HepG2 (cell line): ENCODE results near the gene NXPE3. TPM values are rescaled to one million over a fixed set of nuclear protein-coding genes. Genes with fewer than 3 reads are reported as not detected.

Experiments
- AHDC1 ChIP-seq: sonication (generic); formaldehyde crosslinking; IDR thresholded peaks from 2 replicates; pipeline ENCODE4 v1.5.1; 2020; ENCODE audit warnings: mild to moderate bottlenecking, missing genetic modification reagents, borderline replicate concordance
- ARID4A ChIP-seq: sonication (generic); formaldehyde crosslinking; IDR thresholded peaks from 2 replicates; pipeline ENCODE4 v1.5.0; 2020; ENCODE audit warnings: mild to moderate bottlenecking, missing genetic modification reagents, borderline replicate concordance
- IRF2 ChIP-seq: IDR thresholded peaks from 2 replicates; pipeline ENCODE4 v1.6.1; 2018; ENCODE audit warnings: missing genetic modification reagents, missing compliant biosample characterization
- MZF1 ChIP-seq: sonication (generic); formaldehyde crosslinking; IDR thresholded peaks from 2 replicates; pipeline ENCODE4 v1.8.1; 2023; ENCODE audit warnings: mild to moderate bottlenecking, missing genetic modification reagents, borderline replicate concordance
- ZBTB4 ChIP-seq: sonication (generic); formaldehyde crosslinking; IDR thresholded peaks from 2 replicates; pipeline ENCODE4 v1.4.0; 2020; ENCODE audit warnings: missing genetic modification reagents, mild to moderate bottlenecking, borderline replicate concordance
- ZFX ChIP-seq: sonication (generic); formaldehyde crosslinking; IDR thresholded peaks from 2 replicates; pipeline ENCODE4 v1.4.0; 2020; ENCODE audit warnings: mild to moderate bottlenecking, low read depth, missing genetic modification reagents, moderate library complexity
- polyA plus RNA-seq, 8 experiments: library from polyadenylated mRNA; depleted of rRNA in 3 of 8; stranded (reverse) in 7 of 8; unstranded in 1 of 8; fragments of >200 nt; fragmentation: Illumina TruSeq in 4 of 8; extraction: Trizol in 4 of 8; gene quantifications; 2 replicates each; pipeline versions ENCODE4 v1.2.1 to v1.2.3, GENCODE V29; 2011 to 2016; ENCODE audit warnings: low read depth in 4 of 8, missing spikeins in 1 of 8, mixed read lengths in 1 of 8; ENCODE audit not compliant: insufficient read depth in 1 of 8
- total RNA-seq, 5 experiments: library from RNA; depleted of rRNA; stranded (reverse); fragments of >200 nt; fragmentation: Illumina TruSeq; extraction: Trizol; gene quantifications; 2 replicates each; pipeline ENCODE4 v1.2.3, GENCODE V29; 2016; ENCODE audit warnings: low read depth in 1 of 5

The NXPE3 gene
- total and polyA plus RNA-seq, 2 of the 13 experiments (the other 11 are each of a cell fraction or from before 2014, with no cell fraction given): 3.5 to 4.7 TPM

- TF ChIP-seq ZBTB4 (CRISPR knock-in tag) (no peak), IRF2 (CRISPR knock-in tag) (no peak), ARID4A (CRISPR knock-in tag) (no peak), ZFX (CRISPR knock-in tag) (no peak), AHDC1 (no peak), MZF1 (no peak)
These were observed 31.0 kb downstream of the NXPE3 start (continued) for GRCh38 chr3:101810022-101810418.
